Activated CD8-positive, alpha-beta T cell treated with anti-CD3 and anti-CD28 coated beads, Interleukin-2, amount 10 ng/mL, durations not matched to agents 7 days and 5 days (primary cell): ENCODE measurements around the gene TRIM62. TPM values are rescaled to one million over a fixed set of nuclear protein-coding genes. Genes with fewer than 3 reads are reported as not detected.

ENCODE experiments used
- ATAC-seq: fragments of 150-1000 bp; cut with Tn5 transposase; one replicate; pipeline ENCODE4 v1.10.0; 2021; ENCODE audit warnings: moderate library complexity
- CTCF ChIA-PET: fragments of 350-600 bp; sonication (Branson Sonifier 250); formaldehyde crosslinking; loops from one replicate; lab custom pipeline; 2021; ENCODE audit warnings: antibody characterized with exemption; lab: Charles Lee
- POLR2A ChIA-PET: fragments of 350-600 bp; sonication (Branson Sonifier 250); formaldehyde crosslinking; loops from one replicate; lab custom pipeline; 2021; ENCODE audit warnings: antibody characterized with exemption; lab: Charles Lee
- DNase-seq: peaks from one replicate; pipeline ENCODE4 v3.0.0-alpha.2; 2020
- H3K27ac Mint-ChIP-seq: one replicate; pipeline ENCODE4 v1.8.0; 2021; ENCODE audit warnings: mild to moderate bottlenecking, mixed read lengths
- H3K27me3 Mint-ChIP-seq: one replicate; pipeline ENCODE4 v1.8.0; 2021; ENCODE audit warnings: low read depth, mixed read lengths
- H3K36me3 Mint-ChIP-seq: one replicate; pipeline ENCODE4 v1.8.0; 2021; ENCODE audit warnings: low read depth, mixed read lengths
- H3K4me1 Mint-ChIP-seq: one replicate; pipeline ENCODE4 v1.8.0; 2021; ENCODE audit warnings: low read depth, mixed read lengths
- H3K4me3 Mint-ChIP-seq: one replicate; pipeline ENCODE4 v1.8.0; 2021; ENCODE audit warnings: mild to moderate bottlenecking, mixed read lengths
- H3K9me3 Mint-ChIP-seq: one replicate; pipeline ENCODE4 v1.8.0; 2022; ENCODE audit warnings: mixed read lengths; ENCODE audit not compliant: insufficient read depth
- total RNA-seq, 2 experiments: library from RNA; stranded (reverse); gene quantifications; one replicate each; pipeline ENCODE4 v1.2.3, GENCODE V29; 2021

The TRIM62 gene
- total RNA-seq, 2 experiments from 2014 or later, result 9.7 to 10.0 TPM

GRCh38 chr1:33195556-33195955 is 13.7 kb upstream of the TRIM62 start:
- Mint-ChIP-seq H3K4me3 (no peak overlapping the region), H3K4me1 (peaks cover 4% of the 10 kb centered on the region), H3K27me3 (peaks cover 32% of the 10 kb centered on the region), H3K9me3 (no peaks in the 10 kb centered on the region), H3K27ac (no peak overlapping the region), H3K36me3 (no peaks in the 10 kb centered on the region)
- CTCF ChIA-PET, result interaction anchor here (1.2 kb wide), 1 partner anchor 14 kb away, joined by 3 read pairs; no protein-coding TSS in a partner anchor
- POLR2A ChIA-PET, result no interaction called here
- no peak for DNase-seq
- ATAC-seq, result no peak

GRCh38 chr1:33191731-33192275 is 10.0 kb upstream of the TRIM62 start:
- Mint-ChIP-seq H3K4me3 (no peak overlapping the region), H3K36me3 (no peaks in the 10 kb centered on the region), H3K4me1 (peaks cover 6% of the 10 kb centered on the region), H3K27ac (no peak overlapping the region), H3K27me3 (peaks cover 10% of the 10 kb centered on the region), H3K9me3 (no peaks in the 10 kb centered on the region)
- no peak for DNase-seq
- CTCF ChIA-PET, result no interaction called here
- ATAC-seq, result no peak
- POLR2A ChIA-PET, result no interaction called here

DNA sequence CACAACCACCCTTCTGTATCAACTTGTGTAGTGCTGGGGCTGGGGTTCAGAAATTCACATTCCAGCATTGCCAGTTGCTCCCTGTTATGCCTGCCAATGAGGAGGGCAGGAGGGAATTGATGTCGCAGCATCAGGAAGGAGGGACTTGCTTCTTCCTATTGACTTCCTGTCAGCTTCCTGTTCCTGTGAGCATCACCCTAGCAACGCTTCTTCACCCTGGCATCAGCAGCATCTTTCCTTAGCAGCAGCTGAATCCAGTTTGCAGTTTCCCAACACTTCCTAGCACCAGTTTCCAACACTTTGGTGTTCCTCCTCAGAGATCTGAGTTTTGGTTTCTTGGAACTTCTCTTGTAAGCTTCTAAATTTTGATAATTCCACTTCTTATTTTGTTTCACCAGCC is 8.9 kb upstream of the TRIM62 start:
- H3K4me3 Mint-ChIP-seq, result no peak overlapping the region
- peaks cover 6% of the 10 kb centered on the region for H3K4me1 Mint-ChIP-seq
- DNase-seq (no peak), ATAC-seq (no peak)
- POLR2A ChIA-PET, result interaction anchor here (0.9 kb wide), 1 partner anchor 23 kb away, joined by 3 read pairs; no protein-coding TSS in a partner anchor
- H3K27me3 Mint-ChIP-seq, result peaks cover 12% of the 10 kb centered on the region
- H3K27ac Mint-ChIP-seq, result no peak overlapping the region
- CTCF ChIA-PET, result interaction anchor here (0.9 to 1.5 kb wide), 2 partner anchors 9 to 63 kb away, joined by 3 read pairs; partner anchors contain the start of gene TRIM62
- no peaks in the 10 kb centered on the region for H3K36me3 Mint-ChIP-seq
- H3K9me3 Mint-ChIP-seq, result no peaks in the 10 kb centered on the region

DNA sequence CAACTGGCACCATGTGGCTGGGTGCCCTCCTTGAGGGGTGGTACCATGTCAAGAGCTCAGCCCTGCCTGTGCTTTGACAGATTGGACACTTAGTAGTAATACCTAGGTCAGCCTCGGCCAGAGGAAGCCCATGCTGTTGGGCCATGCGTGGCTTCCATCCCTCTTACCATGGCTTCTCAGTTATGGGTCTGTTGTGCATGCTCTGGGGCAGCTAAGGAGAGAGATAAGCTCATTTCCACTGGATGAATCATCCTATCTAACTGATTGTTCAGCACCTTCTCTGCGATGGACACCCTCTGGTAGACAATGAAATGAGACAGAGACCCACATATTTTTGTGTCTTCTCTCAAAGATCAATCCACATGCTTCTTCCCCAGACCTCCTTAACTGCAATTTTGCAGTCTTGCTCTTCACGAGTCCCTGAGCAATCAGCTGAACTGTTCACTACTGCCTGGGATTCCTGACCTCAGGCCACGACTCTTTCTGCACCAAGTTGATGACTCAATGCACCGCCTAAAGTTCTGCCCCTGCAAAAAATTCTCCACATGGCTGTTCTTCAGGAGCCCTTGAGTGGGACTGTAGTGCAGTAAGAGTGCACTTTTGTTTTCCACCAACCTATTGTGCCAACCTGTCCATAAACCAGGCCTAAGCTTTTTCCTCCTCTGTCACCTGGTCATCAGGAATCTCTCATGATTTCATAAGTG is 6.9 kb upstream of the TRIM62 start:
- peaks cover 6% of the 10 kb centered on the region for H3K4me1 Mint-ChIP-seq
- CTCF ChIA-PET, result no interaction called here
- ATAC-seq (no peak), DNase-seq (no peak)
- H3K4me3 Mint-ChIP-seq, result no peak overlapping the region
- H3K27me3 Mint-ChIP-seq, result peaks cover 18% of the 10 kb centered on the region
- POLR2A ChIA-PET, result interaction anchor here (0.6 kb wide), 1 partner anchor 34 kb away, joined by 4 read pairs; no protein-coding TSS in a partner anchor
- no peak overlapping the region for H3K27ac Mint-ChIP-seq
- H3K9me3 Mint-ChIP-seq, result no peaks in the 10 kb centered on the region
- H3K36me3 Mint-ChIP-seq, result no peaks in the 10 kb centered on the region

DNA sequence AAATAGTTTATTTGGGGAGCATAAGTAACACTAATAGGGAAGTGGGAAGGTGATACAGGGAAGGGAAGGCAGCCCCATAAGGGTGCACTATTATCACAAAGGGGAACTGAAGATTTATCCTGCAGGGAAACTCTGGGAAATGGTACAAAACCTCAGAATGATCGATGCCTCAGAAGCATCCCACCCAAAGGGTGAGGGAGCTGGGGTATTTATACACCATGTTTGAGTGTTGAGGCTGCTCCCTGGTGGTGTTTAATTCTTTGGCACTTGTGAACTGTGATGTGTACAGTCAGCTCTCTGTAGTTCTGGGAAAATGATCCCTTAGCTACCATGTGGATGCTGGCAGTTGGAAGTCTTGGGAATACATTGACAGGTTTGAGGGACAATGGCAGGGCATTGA is 5.1 kb upstream of the TRIM62 start:
- Mint-ChIP-seq H3K4me1 (peaks cover 10% of the 10 kb centered on the region), H3K4me3 (no peak overlapping the region)

DNA sequence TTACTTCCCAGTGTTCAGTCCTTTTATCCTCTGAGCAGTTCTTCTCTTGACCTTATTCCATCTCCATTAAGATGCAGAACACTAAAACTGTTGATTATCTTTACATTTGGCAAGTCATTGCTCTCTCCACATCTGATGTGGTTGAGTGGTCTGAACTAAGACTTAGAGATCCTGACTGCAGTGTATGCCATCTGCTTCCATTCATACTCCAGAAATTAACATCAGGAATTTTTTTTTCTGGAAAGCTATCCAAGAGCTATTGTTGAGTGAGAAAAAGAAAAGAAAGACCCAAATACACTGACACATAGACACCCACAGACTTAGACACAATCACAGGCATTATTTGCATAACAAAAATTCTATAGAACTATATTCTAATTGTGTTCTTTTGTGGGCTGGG is 3.7 kb upstream of the TRIM62 start:
- peaks cover 27% of the 10 kb centered on the region for H3K27me3 Mint-ChIP-seq
- H3K27ac Mint-ChIP-seq, result no peak overlapping the region
- no peak for ATAC-seq
- ChIA-PET POLR2A (no interaction called here), CTCF (no interaction called here)
- no peaks in the 10 kb centered on the region for H3K9me3 Mint-ChIP-seq
- no peak for DNase-seq
- H3K4me1 Mint-ChIP-seq, result peaks cover 10% of the 10 kb centered on the region
- no peaks in the 10 kb centered on the region for H3K36me3 Mint-ChIP-seq
- no peak overlapping the region for H3K4me3 Mint-ChIP-seq

More for the DNA sequence above, 5.1 kb upstream of the TRIM62 start:
- ChIA-PET POLR2A (no interaction called here), CTCF (interaction anchor here (1.3 kb wide), 1 partner anchor 109 kb away, joined by 3 read pairs; no protein-coding TSS in a partner anchor)
- H3K9me3 Mint-ChIP-seq, result no peaks in the 10 kb centered on the region
- DNase-seq (no peak), ATAC-seq (no peak)
- peaks cover 27% of the 10 kb centered on the region for H3K27me3 Mint-ChIP-seq
- H3K27ac Mint-ChIP-seq, result no peak overlapping the region
- no peaks in the 10 kb centered on the region for H3K36me3 Mint-ChIP-seq

GRCh38 chr1:33183306-33183705 is 1.5 kb upstream of the TRIM62 start:
- ChIA-PET CTCF (interaction anchor here (2.9 kb wide), 1 partner anchor 56 kb away, joined by 14 read pairs; no protein-coding TSS in a partner anchor), POLR2A (no interaction called here)
- no peak overlapping the region for H3K27ac Mint-ChIP-seq
- H3K4me1 Mint-ChIP-seq, result peaks cover 16% of the 10 kb centered on the region
- ATAC-seq, result no peak
- DNase-seq, result no peak
- no peaks in the 10 kb centered on the region for H3K36me3 Mint-ChIP-seq
- H3K4me3 Mint-ChIP-seq, result no peak overlapping the region
- H3K9me3 Mint-ChIP-seq, result no peaks in the 10 kb centered on the region
- peaks cover 27% of the 10 kb centered on the region for H3K27me3 Mint-ChIP-seq

GRCh38 chr1:33182896-33183295 is 1.1 kb upstream of the TRIM62 start:
- ChIA-PET POLR2A (no interaction called here), CTCF (interaction anchor here (2.9 kb wide), 1 partner anchor 56 kb away, joined by 14 read pairs; no protein-coding TSS in a partner anchor)
- H3K4me3 Mint-ChIP-seq, result no peak overlapping the region

DNA sequence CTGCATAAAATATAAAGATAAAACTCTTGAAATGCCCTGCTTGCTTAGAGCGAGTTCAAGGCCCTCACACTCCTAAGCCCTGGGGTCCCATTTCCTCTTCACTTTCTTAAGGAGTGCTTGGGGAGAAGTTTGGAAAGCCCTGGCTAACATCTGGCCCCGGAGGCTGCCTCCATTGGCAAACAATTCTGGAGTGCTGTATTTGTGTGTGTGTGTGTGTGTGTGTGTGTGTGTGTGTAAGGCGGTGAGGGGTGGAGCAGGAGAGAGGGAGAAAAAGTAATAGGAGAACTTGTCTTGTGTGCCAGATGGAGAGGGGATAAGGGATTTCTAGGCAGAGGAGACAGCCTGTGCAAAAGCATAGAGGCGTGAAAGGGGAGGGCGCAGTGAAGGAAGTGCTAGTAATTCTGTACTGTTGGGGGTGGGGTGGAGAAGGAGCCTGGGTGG is 578 bp upstream of the TRIM62 start:
- Mint-ChIP-seq H3K9me3 (no peaks in the 10 kb centered on the region), H3K4me1 (peaks cover 16% of the 10 kb centered on the region), H3K27me3 (peaks cover 27% of the 10 kb centered on the region), H3K36me3 (no peaks in the 10 kb centered on the region), H3K4me3 (peak overlapping the region; percentile 64), H3K27ac (no peak overlapping the region)
- no peak for DNase-seq
- POLR2A ChIA-PET, result interaction anchor here (0.7 to 1.5 kb wide), 3 partner anchors 10 to 167 kb away, joined by 3 to 6 read pairs (median 4); no protein-coding TSS in a partner anchor
- ATAC-seq, result no peak
- CTCF ChIA-PET, result interaction anchor here (2.9 kb wide), 1 partner anchor 56 kb away, joined by 14 read pairs; no protein-coding TSS in a partner anchor

More at GRCh38 chr1:33182896-33183295, 1.1 kb upstream of the TRIM62 start:
- Mint-ChIP-seq H3K27ac (no peak overlapping the region), H3K36me3 (no peaks in the 10 kb centered on the region), H3K27me3 (peaks cover 27% of the 10 kb centered on the region), H3K9me3 (no peaks in the 10 kb centered on the region), H3K4me1 (peaks cover 16% of the 10 kb centered on the region)
- ATAC-seq, result no peak
- DNase-seq, result no peak

- ChIA-PET POLR2A (interaction anchor here (0.6 to 1.5 kb wide), 7 partner anchors 9 to 169 kb away, joined by 3 to 6 read pairs (median 4); no protein-coding TSS in a partner anchor), CTCF (interaction anchor here (0.8 to 2.9 kb wide), 6 partner anchors 9 to 469 kb away, joined by 3 to 14 read pairs (median 4); no protein-coding TSS in a partner anchor)
- Mint-ChIP-seq H3K27me3 (peaks cover 25% of the 10 kb centered on the region), H3K9me3 (no peaks in the 10 kb centered on the region), H3K36me3 (no peaks in the 10 kb centered on the region), H3K4me1 (peaks cover 16% of the 10 kb centered on the region), H3K27ac (peak overlapping the region; percentile 83), H3K4me3 (peak overlapping the region; percentile 83)
- DNase-seq (peak; percentile 84), ATAC-seq (peak; percentile 87)
These were observed 642 bp downstream of the TRIM62 start for GRCh38 chr1:33180911-33181890.
